A204.1 (cell line): ENCODE measurements around the gene GFY.

Source experiments
- FAIRE-seq: peaks from 2 replicates; lab custom pipeline; 2012; peaks lifted over from hg19 to GRCh38; lab: Jason Lieb, UNC

GFY gene, protein sequence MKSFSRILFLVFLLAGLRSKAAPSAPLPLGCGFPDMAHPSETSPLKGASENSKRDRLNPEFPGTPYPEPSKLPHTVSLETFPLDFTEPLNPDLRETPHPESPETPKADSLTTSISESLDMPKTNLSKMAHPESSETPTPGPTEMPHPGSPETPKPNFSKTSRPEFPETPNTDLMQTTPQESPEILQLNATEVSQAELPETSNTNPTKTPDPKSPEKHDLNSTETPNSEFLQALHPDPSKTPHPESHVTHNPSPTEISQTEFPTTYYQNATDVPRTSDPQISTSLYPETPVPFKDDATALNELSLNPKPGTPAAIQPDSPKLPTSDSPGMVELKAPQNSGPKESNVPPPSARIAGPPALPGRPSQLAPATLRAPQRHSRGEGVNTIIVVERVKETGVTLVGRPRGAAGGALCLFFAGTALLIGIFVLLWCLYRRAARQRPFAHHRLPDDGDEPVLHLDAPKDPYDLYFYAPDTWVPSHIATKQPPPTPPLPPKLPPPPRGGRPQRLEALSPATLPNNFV

GRCh38 chr19:49425178-49425577 is at the start of gene GFY:
Gene GFY, plus strand, starts transcription at chr19:49425388. Its CDS starts 1,043 bp downstream, at chr19:49426431.
- no peak for FAIRE-seq

DNA sequence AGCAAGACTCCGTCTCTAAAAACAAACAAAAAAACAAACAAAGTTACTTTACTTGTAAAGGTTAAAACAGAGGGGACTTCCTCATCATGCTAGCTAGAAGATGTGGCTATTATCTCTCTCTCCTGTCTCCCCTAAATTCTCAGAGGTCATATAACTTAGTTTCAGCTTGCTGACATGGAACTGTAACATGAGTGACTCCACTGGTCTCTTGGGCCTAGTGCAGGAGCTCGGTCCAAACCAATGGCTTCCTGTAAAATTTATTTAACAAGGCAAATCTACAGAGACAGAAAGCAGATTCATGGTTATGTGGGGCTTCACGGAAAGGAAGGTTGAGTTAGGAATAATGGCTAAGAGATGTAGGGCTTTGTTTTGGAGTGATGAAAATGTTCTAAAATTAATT is 46.7 kb upstream of the GFY start:
- no peak for FAIRE-seq

DNA sequence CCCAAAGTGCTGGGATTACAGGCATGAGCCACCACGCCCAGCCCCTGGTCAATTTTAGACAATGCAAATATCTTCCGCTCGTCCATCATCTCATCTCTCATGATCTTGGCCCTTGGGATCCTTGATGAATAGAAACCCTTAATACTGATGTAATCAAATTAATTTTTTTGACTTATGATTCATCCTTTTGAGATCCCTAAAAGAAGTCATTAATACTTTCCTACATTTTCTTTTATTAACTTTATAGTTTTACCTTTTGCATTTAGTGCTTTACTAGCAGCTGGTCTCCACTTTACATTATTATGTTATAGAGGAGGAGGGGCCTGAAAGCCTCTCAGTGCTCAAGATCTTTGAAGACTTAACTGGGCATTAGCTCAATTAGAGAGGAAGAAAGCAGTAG is 44.8 kb upstream of the GFY start:
- FAIRE-seq: no peak

GRCh38 chr19:49382639-49383038 is 42.5 kb upstream of the GFY start:
- no peak for FAIRE-seq

DNA sequence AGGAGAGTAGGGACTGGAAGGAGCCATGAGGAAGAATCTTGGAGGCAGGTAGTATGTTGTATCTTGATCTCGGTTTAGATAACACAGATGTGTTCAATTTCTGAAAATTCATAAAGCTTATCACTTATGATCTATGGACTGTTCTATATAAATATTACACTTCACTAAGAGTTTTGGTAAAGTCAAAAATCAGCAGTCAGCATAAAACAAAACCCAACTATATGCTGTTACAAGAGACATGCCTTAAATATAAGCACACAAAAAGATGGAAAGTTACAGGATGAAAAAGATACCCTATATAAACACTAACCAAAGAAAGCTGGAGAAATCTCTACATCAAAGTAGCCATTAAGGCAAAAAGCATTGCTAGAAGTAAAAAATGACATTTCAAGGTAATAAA is 41.6 kb upstream of the GFY start:
- no peak for FAIRE-seq

DNA sequence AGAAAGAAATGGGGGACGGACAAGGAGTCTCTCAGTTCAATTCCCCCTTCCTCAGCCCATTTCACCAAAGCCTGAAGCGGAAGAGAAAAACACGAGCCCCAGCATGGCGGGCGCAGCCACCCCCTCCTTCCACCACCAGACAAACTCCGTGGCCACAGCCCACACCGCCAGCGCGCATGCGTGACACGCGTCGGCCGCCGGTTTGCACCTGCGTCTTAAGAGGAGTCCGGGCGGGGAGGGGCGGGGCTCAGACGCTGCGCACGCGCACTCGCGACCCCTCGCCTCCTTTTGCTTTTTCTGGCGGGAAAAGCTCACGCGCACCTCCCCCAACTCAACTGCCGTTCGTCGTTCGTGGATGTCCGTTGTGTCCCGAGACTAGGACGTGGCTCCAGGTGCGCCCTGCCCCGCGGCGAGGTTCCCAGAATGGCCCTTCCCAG is 37.2 kb upstream of the GFY start, which contains the start of gene KASH5:
TSS of gene KASH5 (plus strand) at position 314 of the 437 bp plus-strand sequence. CDS start 2,635 bp downstream, outside the sequence.
- no peak for FAIRE-seq

- FAIRE-seq: no peak
Observed at GRCh38 chr19:49389406-49389805, 35.8 kb upstream of the GFY start.

DNA sequence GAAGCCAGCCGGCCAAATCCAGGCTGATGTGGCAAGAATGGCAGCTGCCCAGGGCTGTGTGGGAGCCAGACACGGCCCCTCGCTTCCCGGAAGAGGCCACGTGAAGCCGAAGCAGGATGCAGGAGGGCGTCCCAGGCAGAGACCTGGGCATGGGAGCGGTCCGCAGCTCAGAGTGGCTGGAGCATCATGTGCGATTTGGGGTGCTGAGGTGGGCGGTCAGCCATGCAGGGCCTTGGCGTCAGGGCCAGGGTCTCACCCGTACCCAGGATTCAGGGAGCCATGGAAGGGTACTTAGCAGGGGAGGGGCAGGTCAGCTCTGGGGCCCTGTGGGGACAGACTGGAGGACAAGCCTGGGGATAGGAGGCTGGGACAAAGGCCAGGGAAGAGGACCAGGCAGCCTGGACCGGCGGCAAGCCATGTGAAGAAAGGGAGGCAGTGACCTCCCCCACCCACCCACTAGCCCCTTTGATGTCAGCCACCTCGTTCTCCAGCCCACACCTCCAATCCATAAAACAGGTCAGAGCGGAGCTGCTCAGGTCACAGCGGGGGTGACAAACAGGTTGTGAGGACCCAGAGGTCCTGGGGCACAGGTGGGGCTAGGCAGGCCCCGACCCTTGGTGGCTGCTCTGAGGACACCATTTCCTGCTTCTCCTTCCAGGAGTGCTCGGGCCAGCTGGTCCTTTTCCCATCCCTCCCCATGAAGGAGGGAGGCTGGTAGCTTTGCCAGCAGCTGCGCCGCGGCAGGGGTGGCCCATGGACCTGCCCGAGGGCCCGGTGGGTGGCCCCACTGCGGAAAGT is 34.9 kb upstream of the GFY start:
- no peak for FAIRE-seq

GRCh38 chr19:49390929-49391359 is 34.2 kb upstream of the GFY start:
- no peak for FAIRE-seq

DNA sequence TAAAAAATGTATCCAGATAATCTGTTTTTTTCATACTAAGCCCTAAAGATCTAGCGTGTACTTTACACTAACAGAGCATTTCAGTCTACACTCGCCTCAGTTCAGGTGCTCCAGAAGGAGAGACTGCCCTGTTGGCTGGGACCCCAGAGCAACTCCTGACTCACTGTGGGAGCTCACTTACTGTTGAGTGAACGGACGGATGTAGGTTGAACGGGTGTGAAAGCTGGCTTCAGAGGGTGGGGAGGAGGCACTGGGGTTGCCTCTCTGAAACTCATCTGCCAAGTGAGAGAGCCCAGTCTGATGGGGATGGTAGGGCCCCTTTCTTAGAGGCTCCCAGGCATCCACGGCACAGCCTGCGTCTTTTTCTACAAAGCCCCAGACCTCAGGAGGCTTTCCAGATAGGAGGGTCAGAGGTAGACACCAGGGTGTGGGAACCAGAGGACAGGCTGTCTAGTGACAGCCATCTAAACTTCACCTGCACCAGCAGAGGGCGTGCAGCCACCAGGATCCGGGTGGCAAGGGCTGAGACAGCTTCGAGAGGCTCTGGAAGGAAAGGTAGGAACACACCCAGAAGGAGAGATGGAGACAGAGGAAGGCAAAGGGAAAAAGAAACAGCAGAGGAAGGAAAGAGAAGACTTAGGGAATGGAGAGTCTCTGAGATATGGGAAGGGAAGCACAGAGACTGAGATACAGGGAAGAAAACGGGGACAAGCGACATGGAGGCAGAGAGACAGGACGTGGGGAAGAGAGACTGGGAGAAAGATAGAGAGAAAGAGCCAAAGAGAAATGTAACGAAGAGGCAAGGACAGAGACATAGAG is 33.4 kb upstream of the GFY start:
- peak; percentile 46 for FAIRE-seq

- FAIRE-seq: no peak
Observed at GRCh38 chr19:49393881-49394280, 31.3 kb upstream of the GFY start.

- FAIRE-seq: no peak
Observed at GRCh38 chr19:49395581-49396407, 29.4 kb upstream of the GFY start.

- FAIRE-seq: no peak
Observed at GRCh38 chr19:49396738-49397505, 28.3 kb upstream of the GFY start.

DNA sequence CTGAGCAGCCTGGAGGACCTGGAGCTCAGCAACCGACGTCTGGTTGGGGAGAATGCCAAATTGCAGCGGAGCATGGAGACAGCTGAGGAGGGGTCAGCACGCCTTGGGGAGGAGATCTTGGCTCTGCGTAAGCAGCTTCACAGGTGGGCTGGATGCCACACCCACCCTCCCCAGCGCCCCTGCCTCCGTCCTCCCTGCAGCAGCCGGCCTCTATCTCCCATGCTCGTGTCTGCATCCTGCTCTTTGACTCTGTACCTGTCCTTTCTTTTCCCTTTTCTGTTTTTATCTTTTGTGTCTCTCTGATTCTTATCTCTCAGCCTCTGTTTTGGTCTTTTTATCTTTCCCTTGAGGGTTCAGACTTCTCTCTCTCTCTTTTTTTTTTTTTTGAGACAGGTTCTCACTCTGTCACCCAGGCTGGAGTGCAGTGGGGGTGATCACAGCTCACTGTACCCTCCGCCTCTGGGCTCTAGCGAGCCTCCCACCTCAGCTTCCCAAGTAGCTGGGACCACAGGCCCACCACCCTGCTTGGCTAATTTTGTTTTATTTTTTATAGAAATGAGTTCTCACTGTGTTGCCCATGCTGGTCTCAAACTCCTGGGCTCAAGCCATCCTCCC is 27.1 kb upstream of the GFY start:
- FAIRE-seq: no peak

DNA sequence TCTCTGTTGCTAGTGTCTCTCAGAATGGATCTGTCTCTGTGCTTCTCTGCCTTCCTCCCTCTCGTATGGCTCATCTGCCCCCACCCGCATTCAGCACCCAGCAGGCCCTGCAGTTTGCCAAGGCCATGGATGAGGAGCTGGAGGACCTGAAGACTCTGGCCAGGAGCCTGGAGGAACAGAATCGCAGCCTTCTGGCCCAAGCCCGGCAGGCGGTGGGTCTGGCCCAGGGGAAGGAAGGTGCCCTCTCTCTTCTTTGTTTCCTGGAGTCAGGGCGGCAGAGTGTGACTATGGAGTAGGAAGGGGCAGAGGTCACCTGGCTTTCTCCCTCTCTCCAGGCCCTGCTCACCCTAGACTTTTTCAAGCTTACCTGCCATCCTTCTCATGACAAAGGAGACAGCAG is 26.3 kb upstream of the GFY start:
- FAIRE-seq: no peak

GRCh38 chr19:49400029-49400428 is 25.2 kb upstream of the GFY start:
- no peak for FAIRE-seq

GRCh38 chr19:49403404-49404187 is 21.6 kb upstream of the GFY start:
- no peak for FAIRE-seq

GRCh38 chr19:49407079-49407478 is 18.1 kb upstream of the GFY start:
- no peak for FAIRE-seq

DNA sequence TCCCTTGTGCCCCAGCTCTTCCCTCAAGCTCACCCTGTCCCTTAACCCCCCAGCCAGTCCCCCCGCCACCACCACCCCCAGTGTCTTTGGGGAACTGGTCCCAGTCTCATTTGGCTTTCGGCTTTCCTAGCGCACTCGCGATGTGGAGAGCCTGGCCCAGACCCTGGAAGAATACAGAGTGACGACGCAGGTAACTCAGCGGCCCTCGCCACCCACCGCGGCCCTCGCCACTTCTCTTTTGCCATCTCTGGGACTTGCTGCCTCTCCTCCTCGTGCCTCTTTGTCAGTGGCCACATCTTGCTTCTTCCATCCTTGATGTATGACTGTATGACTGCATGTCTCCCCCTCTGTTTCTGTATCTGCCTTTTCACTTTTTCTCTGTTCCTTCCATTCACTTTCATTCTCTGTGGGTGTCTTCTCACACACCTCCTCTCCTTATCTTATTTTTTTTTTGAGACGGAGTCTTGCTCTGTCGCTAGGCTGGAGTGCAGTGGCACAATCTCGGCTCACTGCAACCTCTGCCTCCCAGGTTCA is 17.6 kb upstream of the GFY start:
- FAIRE-seq: no peak
